Stimulated activated CD4-positive, alpha-beta T cell treated with anti-CD3 and anti-CD28 coated beads, Interleukin-15, amount 100 ng/mL, for 1 hour (primary cell): ENCODE data around the gene CAMTA1.

Experiments
- DNase-seq, 2 donors: peaks; one replicate each; pipeline ENCODE4 v3.0.0-alpha.2; 2020; ENCODE audit warnings: low read depth in 1 of 2, low spot score in 1 of 2

The CAMTA1 gene

GRCh38 chr1:6779089-6779805 lies 6.0 kb upstream of the CAMTA1 start:
- DNase-seq, result no peak

GRCh38 chr1:6782151-6782550 lies 3.1 kb upstream of the CAMTA1 start:
- DNase-seq, result no peak

GRCh38 chr1:6783221-6783620 lies 2.0 kb upstream of the CAMTA1 start:
- no peak for DNase-seq

- DNase-seq, result no peak
Measured at GRCh38 chr1:6783936-6784559, 1.2 kb upstream of the CAMTA1 start.

- DNase-seq, result peak; percentile 96 to 99
Measured at GRCh38 chr1:6784560-6785317, 515 bp upstream of the CAMTA1 start.

GRCh38 chr1:6785728-6786505 lies 663 bp downstream of the CAMTA1 start:
- DNase-seq, result peak; percentile 21 to 34

GRCh38 chr1:6788946-6789345 lies 3.7 kb downstream of the CAMTA1 start:
- DNase-seq, result no peak

- DNase-seq, result no peak
Measured at GRCh38 chr1:6790146-6790545, 4.9 kb downstream of the CAMTA1 start.

- DNase-seq, result no peak
Measured at GRCh38 chr1:6794164-6794563, 8.9 kb downstream of the CAMTA1 start.

- DNase-seq, result no peak
Measured at GRCh38 chr1:6795203-6795602, 9.9 kb downstream of the CAMTA1 start.

GRCh38 chr1:6795661-6796060 lies 10.4 kb downstream of the CAMTA1 start:
- DNase-seq, result no peak

GRCh38 chr1:6796095-6796494 lies 10.8 kb downstream of the CAMTA1 start:
- DNase-seq, result no peak

- DNase-seq, result no peak
Measured at GRCh38 chr1:6799499-6799898, 14.2 kb downstream of the CAMTA1 start.

- no peak for DNase-seq
Measured at GRCh38 chr1:6800745-6801144, 15.5 kb downstream of the CAMTA1 start.

- no peak for DNase-seq
Measured at GRCh38 chr1:6801199-6801598, 15.9 kb downstream of the CAMTA1 start.

GRCh38 chr1:6801966-6802365 lies 16.7 kb downstream of the CAMTA1 start:
- no peak for DNase-seq

- DNase-seq, result no peak
Measured at GRCh38 chr1:6802454-6802853, 17.2 kb downstream of the CAMTA1 start.

- no peak for DNase-seq
Measured at GRCh38 chr1:6802893-6803292, 17.6 kb downstream of the CAMTA1 start.

- DNase-seq, result no peak
Measured at GRCh38 chr1:6803357-6803756, 18.1 kb downstream of the CAMTA1 start.

GRCh38 chr1:6805004-6805416 lies 19.8 kb downstream of the CAMTA1 start:
- no peak for DNase-seq

GRCh38 chr1:6807782-6808181 lies 22.5 kb downstream of the CAMTA1 start:
- DNase-seq, result no peak
